HG03460 (cell line): ENCODE data around the gene FIBP.

Experiments used
- ATAC-seq: cut with Tn5 transposase; IDR thresholded peaks from one replicate; pipeline ENCODE4 v1.9.1; 2021; ENCODE audit not compliant: unreplicated experiment

FIBP gene

DNA sequence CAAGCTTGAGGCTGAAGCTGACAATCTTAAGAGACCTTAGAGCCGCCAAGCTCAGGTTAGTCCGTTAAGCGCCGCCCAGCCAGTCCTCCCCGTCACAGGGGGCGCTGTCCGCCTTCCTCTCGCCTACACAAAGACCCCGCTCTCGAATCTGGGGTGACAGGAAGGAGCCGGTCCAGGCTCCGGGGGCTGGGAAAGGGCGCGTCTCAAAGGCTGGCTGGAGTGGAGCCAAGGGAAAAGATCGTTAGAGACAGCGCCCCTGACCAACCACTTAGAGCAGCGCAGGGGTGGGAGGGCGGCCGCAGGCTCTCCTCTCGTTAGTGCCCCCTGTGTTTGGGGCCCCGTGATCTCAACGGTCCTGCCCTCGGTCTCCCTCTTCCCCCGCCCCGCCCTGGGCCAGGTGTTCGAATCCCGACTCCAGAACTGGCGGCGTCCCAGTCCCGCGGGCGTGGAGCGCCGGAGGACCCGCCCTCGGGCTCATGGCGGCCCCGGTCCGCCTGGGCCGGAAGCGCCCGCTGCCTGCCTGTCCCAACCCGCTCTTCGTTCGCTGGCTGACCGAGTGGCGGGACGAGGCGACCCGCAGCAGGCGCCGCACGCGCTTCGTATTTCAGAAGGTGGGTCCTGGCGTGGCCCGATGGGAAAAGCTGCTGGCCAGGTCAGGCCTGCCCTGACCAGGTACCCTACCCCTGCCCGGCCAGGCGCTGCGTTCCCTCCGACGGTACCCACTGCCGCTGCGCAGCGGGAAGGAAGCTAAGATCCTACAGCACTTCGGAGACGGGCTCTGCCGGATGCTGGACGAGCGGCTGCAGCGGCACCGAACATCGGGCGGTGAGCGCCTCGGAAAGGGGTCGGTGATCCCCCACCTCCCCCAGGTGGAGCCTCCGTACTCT lies 27.8 kb downstream of the FIBP start, which contains the start of gene MUS81:
Gene MUS81, plus strand, starts transcription at position 156 of the 887 bp plus-strand sequence. Its CDS starts 321 bp downstream, at position 477.
- no peak for ATAC-seq

- no peak for ATAC-seq
These were observed 28.4 kb downstream of the FIBP start for GRCh38 chr11:65859812-65860277.

DNA sequence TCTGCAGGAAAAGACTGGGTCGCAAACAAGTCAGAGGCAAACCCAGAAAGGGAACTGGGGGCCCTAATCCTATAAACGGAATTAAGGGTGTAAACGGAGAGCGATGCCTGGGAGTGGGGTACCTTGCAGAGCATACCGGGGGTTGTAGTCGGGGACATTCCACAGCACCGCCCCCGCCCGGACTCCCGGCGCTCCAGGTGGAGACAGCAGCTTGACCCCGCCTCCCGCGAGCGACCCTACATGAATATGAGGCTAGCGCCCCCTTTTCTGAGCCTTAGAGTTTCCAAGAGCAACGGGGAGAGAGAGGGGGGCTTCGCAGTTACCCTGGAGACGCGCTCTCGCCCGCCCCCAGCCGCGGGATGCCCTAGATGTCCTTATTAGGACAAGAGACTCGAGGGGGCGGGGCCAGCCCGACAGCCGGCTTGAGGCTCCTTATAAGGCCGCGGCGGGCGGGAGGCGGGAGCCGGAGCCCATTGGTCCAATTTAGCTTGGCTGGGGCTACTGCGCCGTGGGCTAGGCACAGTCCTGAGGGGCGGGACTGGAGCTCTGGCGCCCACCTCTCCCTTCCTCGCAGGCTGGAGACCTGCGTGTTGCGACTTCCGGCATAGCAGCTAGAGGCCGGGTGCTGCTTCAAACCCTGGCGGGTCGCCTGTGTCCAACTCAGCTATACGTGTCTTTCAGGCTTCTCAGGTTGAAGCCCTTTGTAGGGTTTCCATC lies 29.0 kb downstream of the FIBP start:
- ATAC-seq, result peak; percentile 42

DNA sequence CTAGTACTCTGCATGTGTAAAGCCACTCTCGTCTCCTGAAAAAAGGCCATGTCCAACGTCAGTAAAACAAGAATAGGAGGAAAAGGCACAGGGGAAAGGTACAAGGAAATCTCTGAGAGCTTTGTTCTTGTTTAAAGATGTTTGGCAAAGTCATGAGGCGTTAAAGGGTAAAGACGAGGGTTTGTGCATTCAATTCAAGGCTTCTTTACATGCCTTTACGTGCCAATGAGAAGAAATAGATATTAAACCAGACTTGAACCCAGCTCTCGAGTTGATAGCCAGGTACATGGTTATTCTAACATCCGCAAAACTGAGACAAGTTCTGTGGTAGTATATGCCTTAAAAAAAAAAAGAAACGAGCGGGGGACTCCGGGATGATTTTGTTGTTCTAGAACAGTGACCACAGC lies 29.6 kb downstream of the FIBP start:
- ATAC-seq, result no peak

GRCh38 chr11:65857853-65858680 lies 30.2 kb downstream of the FIBP start, which contains the start of gene CFL1:
TSS of gene CFL1 (minus strand) at chr11:65858180. CDS start at chr11:65858099, 81 bp downstream.
- peak; percentile 47 for ATAC-seq

GRCh38 chr11:65857500-65857852 lies 30.8 kb downstream of the FIBP start:
- peak; percentile 1 for ATAC-seq

- ATAC-seq, result no peak
These were observed 31.4 kb downstream of the FIBP start for GRCh38 chr11:65856689-65857499.

DNA sequence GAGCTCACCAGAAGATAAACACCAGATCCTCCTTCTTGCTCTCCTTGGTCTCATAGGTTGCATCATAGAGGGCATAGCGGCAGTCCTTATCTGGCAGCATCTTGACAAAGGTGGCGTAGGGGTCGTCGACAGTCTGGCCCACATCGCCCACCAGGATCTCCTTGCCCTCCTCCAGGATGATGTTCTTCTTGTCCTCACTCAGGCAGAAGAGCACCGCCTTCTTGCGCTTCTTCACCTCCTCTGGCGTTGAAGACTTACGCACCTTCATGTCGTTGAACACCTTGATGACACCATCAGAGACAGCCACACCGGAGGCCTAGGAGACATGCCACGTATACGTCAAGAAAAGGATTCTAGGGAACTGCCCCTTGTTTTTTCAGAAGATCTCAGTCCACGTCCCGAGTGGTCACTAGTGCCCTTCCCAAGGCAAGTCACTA lies 32.3 kb downstream of the FIBP start:
- no peak for ATAC-seq

DNA sequence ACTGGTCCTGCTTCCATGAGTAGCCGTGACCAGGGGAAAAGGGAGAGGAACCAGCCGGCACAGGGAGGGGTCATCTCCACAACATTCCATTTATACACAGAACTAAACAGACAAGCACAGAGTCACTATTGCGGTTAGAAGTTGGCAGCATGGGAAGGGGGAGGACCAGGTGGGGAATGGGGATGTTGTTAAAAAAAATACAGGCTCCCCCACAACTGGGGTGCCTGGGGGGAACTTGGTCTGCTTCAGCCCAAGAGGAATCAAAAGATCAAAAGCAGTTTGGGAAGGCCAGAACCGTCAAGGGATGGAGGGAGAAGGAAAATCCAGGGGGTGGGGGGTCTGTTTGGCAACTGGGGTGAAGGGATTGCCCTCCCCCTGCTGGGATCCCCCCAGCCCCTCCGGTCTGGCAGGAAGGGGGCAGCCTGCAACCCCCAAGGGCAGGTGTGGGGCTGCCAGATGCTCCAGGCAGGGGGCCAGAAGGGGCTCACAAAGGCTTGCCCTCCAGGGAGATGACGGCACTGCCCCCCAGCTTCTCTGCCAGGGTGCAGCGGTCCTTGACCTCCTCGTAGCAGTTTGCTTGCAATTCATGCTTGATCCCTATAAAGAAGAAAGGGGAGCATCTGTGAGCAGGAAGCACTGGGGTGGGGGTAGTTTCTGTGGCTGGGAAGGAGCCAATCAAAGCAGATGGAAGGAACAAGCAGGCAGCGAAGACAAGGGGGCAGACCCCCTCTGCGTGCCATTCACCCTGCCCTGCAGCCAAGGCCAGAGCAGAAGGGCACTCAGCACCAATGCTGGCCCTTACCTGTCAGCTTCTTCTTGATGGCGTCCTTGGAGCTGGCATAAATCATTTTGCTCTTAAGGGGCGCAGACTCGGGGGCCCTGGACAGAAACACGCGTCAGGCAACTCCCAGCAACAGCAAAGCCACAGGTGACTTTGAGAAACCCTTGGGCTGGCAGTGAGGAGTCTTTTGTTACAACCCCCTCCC lies 33.1 kb downstream of the FIBP start:
- no peak for ATAC-seq

DNA sequence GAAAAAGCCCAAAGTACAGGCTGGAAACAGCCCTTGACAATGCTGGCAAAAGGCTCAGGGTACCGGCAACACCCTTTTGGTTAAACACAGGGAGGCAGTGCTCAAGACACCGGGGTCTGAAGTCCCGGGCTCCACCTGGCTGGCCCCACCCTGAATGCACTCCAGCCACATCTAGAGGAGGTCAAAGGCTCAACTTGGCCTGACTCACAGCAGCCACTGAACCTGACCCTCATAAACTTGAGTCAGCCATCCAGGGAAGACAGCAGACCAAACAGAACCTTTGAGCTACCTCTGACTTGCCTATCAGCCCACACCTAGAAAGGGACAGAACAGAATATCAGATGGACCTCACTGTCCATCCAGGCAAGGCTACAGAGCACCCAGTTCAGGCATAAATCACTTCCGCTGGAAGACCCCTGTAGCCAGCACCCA lies 34.1 kb downstream of the FIBP start:
- ATAC-seq, result no peak

DNA sequence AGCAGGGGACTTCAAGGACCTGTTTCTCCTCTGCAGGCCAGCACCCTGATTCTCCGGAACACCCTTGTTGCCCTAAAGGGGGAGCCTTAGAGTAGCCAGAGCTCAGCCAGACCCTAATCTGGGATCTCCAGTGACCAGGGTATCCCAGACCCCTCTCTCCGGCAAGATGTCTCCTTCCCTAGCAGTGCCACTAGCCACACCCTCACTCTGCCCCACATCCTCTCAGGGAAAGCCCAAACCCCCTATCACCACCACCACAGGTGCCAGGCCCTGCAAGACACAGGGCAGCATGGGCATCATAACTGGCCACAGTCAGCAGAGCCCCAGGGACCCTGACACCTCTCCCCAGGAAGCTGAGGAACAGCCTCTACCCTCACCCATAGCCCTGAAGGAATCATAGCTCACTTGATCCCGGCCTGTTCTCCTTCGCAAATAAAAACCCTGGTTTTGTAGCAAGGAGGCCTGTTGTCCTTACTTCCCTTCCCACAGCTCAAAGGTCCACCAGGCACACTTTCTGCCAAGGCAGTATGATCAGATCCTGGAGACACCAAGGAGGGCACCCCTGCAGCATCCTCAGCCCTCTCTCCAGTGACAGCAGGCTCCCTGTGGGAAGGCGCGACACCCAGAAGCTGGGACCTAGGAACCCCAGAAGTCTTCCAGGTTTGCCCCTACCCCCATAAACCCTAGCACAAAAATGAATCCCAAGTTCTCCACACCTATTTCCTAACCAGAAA lies 34.9 kb downstream of the FIBP start:
- ATAC-seq, result no peak

DNA sequence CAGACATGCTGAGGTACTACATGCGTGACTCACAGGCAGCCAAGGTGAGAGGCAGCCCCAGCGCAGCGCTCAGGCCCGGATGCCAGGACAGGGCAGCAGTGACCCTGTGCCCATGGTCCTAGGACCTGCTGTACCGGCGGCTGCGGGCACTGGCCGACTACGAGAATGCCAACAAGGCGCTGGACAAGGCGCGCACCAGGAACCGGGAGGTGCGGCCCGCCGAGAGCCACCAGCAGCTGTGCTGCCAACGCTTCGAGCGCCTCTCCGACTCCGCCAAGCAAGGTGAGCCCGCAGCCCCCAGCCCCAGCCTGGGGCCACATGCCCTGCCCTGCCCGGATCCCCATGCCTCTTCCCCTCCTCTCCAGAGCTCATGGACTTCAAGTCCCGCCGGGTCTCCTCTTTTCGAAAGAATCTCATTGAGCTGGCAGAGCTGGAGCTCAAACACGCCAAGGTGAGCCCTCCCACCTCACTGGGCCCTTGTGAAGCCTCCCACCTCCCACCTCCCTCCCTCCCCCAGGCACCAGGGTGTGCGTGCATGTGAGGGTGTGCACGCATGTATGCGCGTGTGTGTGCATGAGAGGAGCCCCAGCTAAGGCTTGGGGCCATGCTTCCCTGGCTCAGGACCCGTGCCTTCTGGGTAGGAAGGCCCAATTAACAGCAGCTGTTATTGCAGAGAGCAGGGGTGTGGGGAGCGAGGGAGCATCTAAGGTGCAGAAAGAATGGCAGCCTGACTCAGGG lies 35.6 kb downstream of the FIBP start:
- ATAC-seq, result no peak

- ATAC-seq, result no peak
These were observed 36.3 kb downstream of the FIBP start for GRCh38 chr11:65851811-65852507.

DNA sequence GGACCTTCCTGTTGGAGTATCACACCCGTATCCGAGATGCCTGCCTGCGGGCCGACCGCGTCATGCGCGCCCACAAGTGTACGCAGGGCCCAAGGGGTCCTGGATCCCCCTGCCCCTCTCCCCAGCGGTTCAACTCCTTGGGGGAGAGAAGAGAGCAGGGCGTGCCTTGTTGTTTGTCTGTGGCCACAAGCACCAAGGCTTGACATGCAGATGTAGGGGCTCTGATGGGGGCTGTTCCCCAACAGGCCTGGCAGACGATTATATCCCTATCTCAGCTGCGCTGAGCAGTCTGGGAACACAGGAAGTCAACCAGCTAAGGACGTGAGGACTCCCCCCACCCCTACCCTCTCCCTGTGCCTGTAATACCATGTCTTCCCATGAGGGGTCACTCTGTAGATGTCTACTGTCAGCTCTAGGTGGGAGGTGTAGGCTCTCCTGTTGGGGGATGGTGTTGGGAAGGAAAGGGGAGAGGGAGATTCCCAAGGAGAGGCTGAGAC lies 37.1 kb downstream of the FIBP start:
- ATAC-seq, result no peak

- no peak for ATAC-seq
These were observed 37.8 kb downstream of the FIBP start for GRCh38 chr11:65850217-65851082.

DNA sequence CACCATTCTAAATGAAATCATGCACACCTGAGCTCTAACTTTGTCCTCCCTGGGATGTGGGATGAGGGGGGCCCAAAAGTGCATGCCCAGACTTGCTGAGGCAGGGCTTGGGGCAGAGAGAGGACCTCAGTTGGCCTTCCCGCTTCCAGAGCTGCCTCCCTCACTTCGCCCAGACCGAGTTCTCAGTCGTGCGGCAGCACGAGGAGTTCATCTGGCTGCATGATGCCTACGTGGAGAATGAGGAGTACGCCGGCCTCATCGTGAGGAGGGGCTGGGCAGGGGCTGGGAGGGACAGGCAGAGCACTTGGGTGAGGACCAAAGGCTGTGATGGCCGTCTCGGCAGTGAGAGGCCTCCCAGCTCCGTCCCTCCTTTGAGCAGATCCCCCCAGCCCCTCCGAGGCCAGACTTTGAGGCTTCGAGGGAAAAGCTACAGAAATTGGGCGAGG lies 38.5 kb downstream of the FIBP start:
- no peak for ATAC-seq
